NCI-H2029 treated with DMSO at 0.1 percent for 48 hours (cell line): ENCODE results near the gene DGKD.
A peak's percentile ranks its signal among the peaks of the same experiment; 100 is the strongest.
"Not testable (repeated sequence)": the region's sequence is repeated elsewhere in the genome, so short reads cannot be mapped to it uniquely, and the experiment has no call there.

Experiments
- DNase-seq: peaks from one replicate; lab custom pipeline; 2025; lab: John Stamatoyannopoulos, UW

DGKD gene

GRCh38 chr2:233386382-233387041, 32.2 kb downstream of the DGKD start:
- no peak for DNase-seq

- DNase-seq = no peak
Measured at GRCh38 chr2:233387225-233387624, 32.9 kb downstream of the DGKD start.

GRCh38 chr2:233387667-233388528, 33.6 kb downstream of the DGKD start:
- DNase-seq = peak; percentile 39

GRCh38 chr2:233389601-233390125, 35.4 kb downstream of the DGKD start:
- DNase-seq = no peak

- DNase-seq = no peak
Measured at GRCh38 chr2:233395687-233396086, 41.4 kb downstream of the DGKD start.

GRCh38 chr2:233396726-233397665, 42.7 kb downstream of the DGKD start:
- not testable (repeated sequence) for DNase-seq

GRCh38 chr2:233399306-233400225, 45.3 kb downstream of the DGKD start:
- no peak for DNase-seq

- DNase-seq = no peak
Measured at GRCh38 chr2:233400341-233400740, 46.0 kb downstream of the DGKD start.

- no peak for DNase-seq
Measured at GRCh38 chr2:233400961-233401360, 46.7 kb downstream of the DGKD start.

GRCh38 chr2:233402346-233402745, 48.1 kb downstream of the DGKD start:
- no peak for DNase-seq

GRCh38 chr2:233402789-233403188, 48.5 kb downstream of the DGKD start:
- no peak for DNase-seq

- no peak for DNase-seq
Measured at GRCh38 chr2:233404222-233404621, 49.9 kb downstream of the DGKD start.

- no peak for DNase-seq
Measured at GRCh38 chr2:233406865-233407264, 52.6 kb downstream of the DGKD start.

GRCh38 chr2:233407771-233408181, 53.5 kb downstream of the DGKD start:
- no peak for DNase-seq

GRCh38 chr2:233408366-233409285, 54.3 kb downstream of the DGKD start:
- peak; percentile 50 for DNase-seq

GRCh38 chr2:233409286-233409991, 55.1 kb downstream of the DGKD start:
- no peak for DNase-seq

GRCh38 chr2:233410196-233410760, 56.0 kb downstream of the DGKD start:
- no peak for DNase-seq

GRCh38 chr2:233411162-233411561, 56.9 kb downstream of the DGKD start:
- DNase-seq = no peak

- no peak for DNase-seq
Measured at GRCh38 chr2:233412405-233412804, 58.1 kb downstream of the DGKD start.
